SK-N-SH treated with all-trans-retinoic acid at 6 μM for 48 hours (cell line): ENCODE measurements around the gene ADCY9.
"Not testable (repeated sequence)": the region's sequence is repeated elsewhere in the genome, so short reads cannot be mapped to it uniquely, and the experiment has no call there.

Experiments used
- ATAC-seq: fragments of 200-7000 bp; cut with Tn5 transposase; 3 replicates; pipeline ENCODE4 v1.9.1; 2020; ENCODE audit warnings: mild to moderate bottlenecking, moderate library complexity
- ARNTL ChIP-seq: fragments of 450-650 bp; formaldehyde crosslinking; IDR thresholded peaks from 2 replicates; pipeline ENCODE4 v1.5.0; 2020; ENCODE audit warnings: low read depth, mild to moderate bottlenecking, moderate library complexity, borderline replicate concordance
- BACH2 ChIP-seq: fragments of 250-450 bp; sonication (Bioruptor Pico); IDR thresholded peaks from 2 replicates; pipeline ENCODE4 v1.9.0; 2021; ENCODE audit warnings: mild to moderate bottlenecking, borderline replicate concordance
- CREB5 ChIP-seq: fragments of 250-450 bp; sonication (Bioruptor Pico); IDR thresholded peaks from 2 replicates; pipeline ENCODE4 v1.5.1; 2020; ENCODE audit warnings: low read depth, mild to moderate bottlenecking, moderate library complexity
- CSDC2 ChIP-seq: fragments of 250-450 bp; sonication (Bioruptor Pico); IDR thresholded peaks from 2 replicates; pipeline ENCODE4 v1.5.0; 2020; ENCODE audit warnings: mild to moderate bottlenecking, moderate library complexity
- ESRRG ChIP-seq: fragments of 250-450 bp; sonication (Bioruptor Pico); IDR thresholded peaks from 2 replicates; pipeline ENCODE4 v1.6.1; 2021; ENCODE audit warnings: mild to moderate bottlenecking
- GLIS3 ChIP-seq: fragments of 250-450 bp; sonication (Bioruptor Pico); IDR thresholded peaks from 2 replicates; pipeline ENCODE4 v1.5.0; 2020; ENCODE audit warnings: mild to moderate bottlenecking, moderate library complexity
- ISL1 ChIP-seq: fragments of 250-450 bp; sonication (Bioruptor Pico); IDR thresholded peaks from 2 replicates; pipeline ENCODE4 v2.1.2; 2022; ENCODE audit warnings: mild to moderate bottlenecking, moderate library complexity
- OSR1 ChIP-seq: fragments of 250-450 bp; sonication (Bioruptor Pico); IDR thresholded peaks from 2 replicates; pipeline ENCODE4 v1.8.0; 2022; ENCODE audit warnings: moderate library complexity, mild to moderate bottlenecking, inconsistent platforms
- PATZ1 ChIP-seq: fragments of 250-450 bp; sonication (Bioruptor Pico); IDR thresholded peaks from 2 replicates; pipeline ENCODE4 v1.8.0; 2020; ENCODE audit warnings: mild to moderate bottlenecking, moderate library complexity, borderline replicate concordance
- POU6F1 ChIP-seq: fragments of 250-450 bp; sonication (Bioruptor Pico); IDR thresholded peaks from 2 replicates; pipeline ENCODE4 v1.8.0; 2021; ENCODE audit warnings: low read depth, mild to moderate bottlenecking, moderate library complexity, borderline replicate concordance
- PPARA ChIP-seq: fragments of 250-450 bp; sonication (Bioruptor Pico); IDR thresholded peaks from 2 replicates; pipeline ENCODE4 v1.5.0; 2020; ENCODE audit warnings: mild to moderate bottlenecking, borderline replicate concordance
- RARB ChIP-seq: fragments of 250-450 bp; sonication (Bioruptor Pico); IDR thresholded peaks from 2 replicates; pipeline ENCODE4 v1.8.0; 2021; ENCODE audit warnings: mild to moderate bottlenecking, moderate library complexity
- SNAI2 ChIP-seq: fragments of 250-450 bp; sonication (Bioruptor Pico); IDR thresholded peaks from 2 replicates; pipeline ENCODE4 v1.5.0; 2020; ENCODE audit warnings: mild to moderate bottlenecking, moderate library complexity
- TCF4 ChIP-seq: fragments of 250-450 bp; sonication (Bioruptor Pico); IDR thresholded peaks from 2 replicates; pipeline ENCODE4 v1.8.0; 2021; ENCODE audit warnings: mild to moderate bottlenecking, moderate library complexity, borderline replicate concordance
- TOX ChIP-seq: fragments of 250-450 bp; sonication (Bioruptor Pico); IDR thresholded peaks from 2 replicates; pipeline ENCODE4 v1.8.0; 2021; ENCODE audit warnings: mild to moderate bottlenecking, moderate library complexity, borderline replicate concordance
- ZC3H10 ChIP-seq: fragments of 250-450 bp; sonication (Bioruptor Pico); IDR thresholded peaks from 2 replicates; pipeline ENCODE4 v1.5.1; 2021; ENCODE audit warnings: mild to moderate bottlenecking, moderate library complexity
- ZFP3 ChIP-seq: fragments of 250-450 bp; sonication (Bioruptor Pico); IDR thresholded peaks from 2 replicates; pipeline ENCODE4 v1.5.0; 2020; ENCODE audit warnings: mild to moderate bottlenecking, moderate library complexity
- ZFP30 ChIP-seq: fragments of 450-650 bp; formaldehyde crosslinking; IDR thresholded peaks from 2 replicates; pipeline ENCODE4 v1.5.0; 2022; ENCODE audit warnings: mild to moderate bottlenecking, moderate library complexity
- ZNF565 ChIP-seq: fragments of 450-650 bp; formaldehyde crosslinking; conservative IDR thresholded peaks from 2 replicates; pipeline ENCODE4 v1.5.0; 2020; ENCODE audit warnings: low read depth, mild to moderate bottlenecking, moderate library complexity
- ZNF70 ChIP-seq: fragments of 450-650 bp; formaldehyde crosslinking; IDR thresholded peaks from 2 replicates; pipeline ENCODE4 v1.5.0; 2020; ENCODE audit warnings: mild to moderate bottlenecking, moderate library complexity
- ZNF8 ChIP-seq: fragments of 450-650 bp; formaldehyde crosslinking; IDR thresholded peaks from 2 replicates; pipeline ENCODE4 v1.5.0; 2020; ENCODE audit warnings: mild to moderate bottlenecking, moderate library complexity
- TF ChIP-seq, protein P1 (sequence below): fragments of 250-450 bp; sonication (Bioruptor Pico); IDR thresholded peaks from 2 replicates; pipeline ENCODE4 v1.5.1; 2021; ENCODE audit warnings: mild to moderate bottlenecking, moderate library complexity
- TF ChIP-seq, protein P2 (sequence below): fragments of 250-450 bp; sonication (Bioruptor Pico); IDR thresholded peaks from 2 replicates; pipeline ENCODE4 v1.5.0; 2020; ENCODE audit warnings: mild to moderate bottlenecking, moderate library complexity

The ADCY9 gene

DNA sequence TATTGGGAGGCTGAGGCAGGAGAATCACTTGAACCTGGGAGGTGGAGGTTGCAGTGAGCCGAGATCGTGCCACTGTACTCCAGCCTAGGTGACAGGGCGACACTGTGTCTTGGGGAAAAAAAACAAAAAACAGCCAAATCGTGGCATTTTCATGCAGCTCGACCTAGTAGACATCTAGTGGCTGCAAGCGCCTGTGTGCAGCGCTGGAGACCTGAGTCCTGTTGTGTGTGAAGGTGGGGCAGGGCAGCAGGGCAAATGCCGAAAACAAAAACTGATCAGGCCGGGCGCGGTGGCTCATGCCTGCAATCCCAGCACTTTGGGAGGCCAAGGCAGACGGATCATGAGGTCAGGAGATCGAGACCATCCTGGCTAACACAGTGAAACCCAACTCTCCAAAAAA lies 37.1 kb upstream of the ADCY9 start:
- not testable (repeated sequence) for ATAC-seq

GRCh38 chr16:4152267-4152666 lies 36.0 kb upstream of the ADCY9 start:
- ATAC-seq: no peak; the same call in 2 of the 3 replicates
- TF ChIP-seq GLIS3 (CRISPR knock-in tag) (no peak), POU6F1 (CRISPR knock-in tag) (no peak), RARB (no peak), ESRRG (no peak), TOX (CRISPR knock-in tag) (no peak), OSR1 (CRISPR knock-in tag) (no peak), TCF4 (CRISPR knock-in tag) (no peak), PPARA (CRISPR knock-in tag) (no peak), SNAI2 (CRISPR knock-in tag) (no peak), ZFP30 (CRISPR knock-in tag) (no peak), ZNF565 (CRISPR knock-in tag) (no peak), ISL1 (CRISPR knock-in tag) (no peak), CREB5 (CRISPR knock-in tag) (no peak), BACH2 (CRISPR knock-in tag) (no peak), ARNTL (CRISPR knock-in tag) (no peak), CSDC2 (CRISPR knock-in tag) (no peak), ZC3H10 (CRISPR knock-in tag) (no peak), ZNF8 (CRISPR knock-in tag) (no peak)
- TF ChIP-seq, protein P1, sequence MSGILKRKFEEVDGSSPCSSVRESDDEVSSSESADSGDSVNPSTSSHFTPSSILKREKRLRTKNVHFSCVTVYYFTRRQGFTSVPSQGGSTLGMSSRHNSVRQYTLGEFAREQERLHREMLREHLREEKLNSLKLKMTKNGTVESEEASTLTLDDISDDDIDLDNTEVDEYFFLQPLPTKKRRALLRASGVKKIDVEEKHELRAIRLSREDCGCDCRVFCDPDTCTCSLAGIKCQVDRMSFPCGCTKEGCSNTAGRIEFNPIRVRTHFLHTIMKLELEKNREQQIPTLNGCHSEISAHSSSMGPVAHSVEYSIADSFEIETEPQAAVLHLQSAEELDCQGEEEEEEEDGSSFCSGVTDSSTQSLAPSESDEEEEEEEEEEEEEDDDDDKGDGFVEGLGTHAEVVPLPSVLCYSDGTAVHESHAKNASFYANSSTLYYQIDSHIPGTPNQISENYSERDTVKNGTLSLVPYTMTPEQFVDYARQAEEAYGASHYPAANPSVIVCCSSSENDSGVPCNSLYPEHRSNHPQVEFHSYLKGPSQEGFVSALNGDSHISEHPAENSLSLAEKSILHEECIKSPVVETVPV (CRISPR knock-in tag): no peak
- TF ChIP-seq, protein P2, sequence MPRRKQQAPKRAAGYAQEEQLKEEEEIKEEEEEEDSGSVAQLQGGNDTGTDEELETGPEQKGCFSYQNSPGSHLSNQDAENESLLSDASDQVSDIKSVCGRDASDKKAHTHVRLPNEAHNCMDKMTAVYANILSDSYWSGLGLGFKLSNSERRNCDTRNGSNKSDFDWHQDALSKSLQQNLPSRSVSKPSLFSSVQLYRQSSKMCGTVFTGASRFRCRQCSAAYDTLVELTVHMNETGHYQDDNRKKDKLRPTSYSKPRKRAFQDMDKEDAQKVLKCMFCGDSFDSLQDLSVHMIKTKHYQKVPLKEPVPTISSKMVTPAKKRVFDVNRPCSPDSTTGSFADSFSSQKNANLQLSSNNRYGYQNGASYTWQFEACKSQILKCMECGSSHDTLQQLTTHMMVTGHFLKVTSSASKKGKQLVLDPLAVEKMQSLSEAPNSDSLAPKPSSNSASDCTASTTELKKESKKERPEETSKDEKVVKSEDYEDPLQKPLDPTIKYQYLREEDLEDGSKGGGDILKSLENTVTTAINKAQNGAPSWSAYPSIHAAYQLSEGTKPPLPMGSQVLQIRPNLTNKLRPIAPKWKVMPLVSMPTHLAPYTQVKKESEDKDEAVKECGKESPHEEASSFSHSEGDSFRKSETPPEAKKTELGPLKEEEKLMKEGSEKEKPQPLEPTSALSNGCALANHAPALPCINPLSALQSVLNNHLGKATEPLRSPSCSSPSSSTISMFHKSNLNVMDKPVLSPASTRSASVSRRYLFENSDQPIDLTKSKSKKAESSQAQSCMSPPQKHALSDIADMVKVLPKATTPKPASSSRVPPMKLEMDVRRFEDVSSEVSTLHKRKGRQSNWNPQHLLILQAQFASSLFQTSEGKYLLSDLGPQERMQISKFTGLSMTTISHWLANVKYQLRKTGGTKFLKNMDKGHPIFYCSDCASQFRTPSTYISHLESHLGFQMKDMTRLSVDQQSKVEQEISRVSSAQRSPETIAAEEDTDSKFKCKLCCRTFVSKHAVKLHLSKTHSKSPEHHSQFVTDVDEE: no peak

GRCh38 chr16:4147236-4147635 lies 31.0 kb upstream of the ADCY9 start:
- TF ChIP-seq ZNF70 (CRISPR knock-in tag) (no peak), GLIS3 (CRISPR knock-in tag) (no peak), ZC3H10 (CRISPR knock-in tag) (no peak), ARNTL (CRISPR knock-in tag) (no peak)
- TF ChIP-seq, protein P1 (CRISPR knock-in tag): no peak
- ATAC-seq: no peak

GRCh38 chr16:4142268-4142667 lies 26.0 kb upstream of the ADCY9 start:
- ATAC-seq: no peak
- TF ChIP-seq, protein P2: no peak
- TF ChIP-seq PATZ1 (CRISPR knock-in tag) (no peak), OSR1 (CRISPR knock-in tag) (no peak), ZNF565 (CRISPR knock-in tag) (no peak), GLIS3 (CRISPR knock-in tag) (no peak), CSDC2 (CRISPR knock-in tag) (no peak), ZFP3 (CRISPR knock-in tag) (no peak)
